Measurements from ENCODE around the gene PCDHB8. TPM values are rescaled to one million over a fixed set of nuclear protein-coding genes. Genes with fewer than 3 reads are reported as not detected.

Gene PCDHB8
- total and polyA plus RNA-seq, 2 donors (not counting 3 experiments of a cell fraction or from before 2014, with no cell fraction given): 0.25 to 0.53 TPM

Other genes with a start within 250 kb of the PCDHB8 start
Only the 30 nearest of the 36 such genes appear.
- 0.90 and 1.00 TPM in 2 replicates for gene PCDHAC2, start 211.3 kb upstream of the PCDHB8 start, total RNA-seq
- 0.97 and 1.2 TPM in 2 replicates for gene PCDHAC2, start 211.3 kb upstream of the PCDHB8 start, polyA plus RNA-seq
- gene PCDHB1, start 126.4 kb upstream of the PCDHB8 start, total RNA-seq: not detected in 2 replicates
- gene PCDHB1, start 126.4 kb upstream of the PCDHB8 start, polyA plus RNA-seq: not detected in 2 replicates
- 0.23 and 0.58 TPM in 2 replicates for gene PCDHB2, start 83.2 kb upstream of the PCDHB8 start, total RNA-seq
- 0.40 and 0.57 TPM in 2 replicates for gene PCDHB2, start 83.2 kb upstream of the PCDHB8 start, polyA plus RNA-seq
- not detected in 2 replicates for gene PCDHB3, start 77.3 kb upstream of the PCDHB8 start, total RNA-seq
- 0.11 and 0.22 TPM in 2 replicates for gene PCDHB3, start 77.3 kb upstream of the PCDHB8 start, polyA plus RNA-seq
- gene PCDHB4, start 56.0 kb upstream of the PCDHB8 start, total RNA-seq: 0.21 TPM in 1 of 2 replicates, not detected in the other
- gene PCDHB4, start 56.0 kb upstream of the PCDHB8 start, polyA plus RNA-seq: 0.10 and 0.11 TPM in 2 replicates
- 0.27 and 0.28 TPM in 2 replicates for gene PCDHB5, start 42.6 kb upstream of the PCDHB8 start, total RNA-seq
- gene PCDHB5, start 42.6 kb upstream of the PCDHB8 start, polyA plus RNA-seq: 0.49 and 0.80 TPM in 2 replicates
- not detected in 2 replicates for gene PCDHB6, start 27.7 kb upstream of the PCDHB8 start, total RNA-seq
- 0.03 and 0.04 TPM in 2 replicates for gene PCDHB6, start 27.7 kb upstream of the PCDHB8 start, polyA plus RNA-seq
- 0.27 and 0.48 TPM in 2 replicates for gene PCDHB7, start 5.1 kb upstream of the PCDHB8 start, total RNA-seq
- 0.54 and 0.57 TPM in 2 replicates for gene PCDHB7, start 5.1 kb upstream of the PCDHB8 start, polyA plus RNA-seq
- 0.12 and 0.22 TPM in 2 replicates for gene PCDHB16, start 4.6 kb downstream of the PCDHB8 start, total RNA-seq
- gene PCDHB16, start 4.6 kb downstream of the PCDHB8 start, polyA plus RNA-seq: 0.18 and 0.33 TPM in 2 replicates
- 0.16 and 0.20 TPM in 2 replicates for gene PCDHB9, start 9.4 kb downstream of the PCDHB8 start, total RNA-seq
- 0.14 and 0.29 TPM in 2 replicates for gene PCDHB9, start 9.4 kb downstream of the PCDHB8 start, polyA plus RNA-seq
- 0.62 and 0.81 TPM in 2 replicates for gene PCDHB10, start 14.6 kb downstream of the PCDHB8 start, total RNA-seq
- 0.51 and 0.68 TPM in 2 replicates for gene PCDHB10, start 14.6 kb downstream of the PCDHB8 start, polyA plus RNA-seq
- 0.16 and 0.18 TPM in 2 replicates for gene PCDHB11, start 21.8 kb downstream of the PCDHB8 start, total RNA-seq
- 0.11 and 0.13 TPM in 2 replicates for gene PCDHB11, start 21.8 kb downstream of the PCDHB8 start, polyA plus RNA-seq
- gene PCDHB12, start 30.9 kb downstream of the PCDHB8 start, total RNA-seq: 0.18 and 0.20 TPM in 2 replicates
- gene PCDHB12, start 30.9 kb downstream of the PCDHB8 start, polyA plus RNA-seq: 0.36 and 0.41 TPM in 2 replicates
- 0.65 and 0.77 TPM in 2 replicates for gene PCDHB13, start 36.1 kb downstream of the PCDHB8 start, total RNA-seq
- gene PCDHB13, start 36.1 kb downstream of the PCDHB8 start, polyA plus RNA-seq: 0.57 and 0.64 TPM in 2 replicates
- gene PCDHB14, start 45.6 kb downstream of the PCDHB8 start, total RNA-seq: 0.55 and 1.0 TPM in 2 replicates
- 0.72 and 0.73 TPM in 2 replicates for gene PCDHB14, start 45.6 kb downstream of the PCDHB8 start, polyA plus RNA-seq
- 0.55 and 0.69 TPM in 2 replicates for gene PCDHB15, start 67.6 kb downstream of the PCDHB8 start, total RNA-seq
- gene PCDHB15, start 67.6 kb downstream of the PCDHB8 start, polyA plus RNA-seq: 0.51 and 0.55 TPM in 2 replicates
- 0.39 and 0.46 TPM in 2 replicates for gene SLC25A2, start 126.3 kb downstream of the PCDHB8 start, total RNA-seq
- gene SLC25A2, start 126.3 kb downstream of the PCDHB8 start, polyA plus RNA-seq: not detected in 2 replicates
- gene TAF7, start 143.0 kb downstream of the PCDHB8 start, total RNA-seq: 55.0 and 62.0 TPM in 2 replicates
- gene TAF7, start 143.0 kb downstream of the PCDHB8 start, polyA plus RNA-seq: 14.2 and 21.8 TPM in 2 replicates
- gene PCDHGA1, start 152.7 kb downstream of the PCDHB8 start, total RNA-seq: 0.22 and 0.30 TPM in 2 replicates
- gene PCDHGA1, start 152.7 kb downstream of the PCDHB8 start, polyA plus RNA-seq: 0.44 and 0.45 TPM in 2 replicates
- 0.58 and 1.2 TPM in 2 replicates for gene PCDHGA2, start 161.0 kb downstream of the PCDHB8 start, total RNA-seq
- gene PCDHGA2, start 161.0 kb downstream of the PCDHB8 start, polyA plus RNA-seq: 1.9 and 2.0 TPM in 2 replicates
- gene PCDHGA3, start 166.0 kb downstream of the PCDHB8 start, total RNA-seq: 1.1 and 1.2 TPM in 2 replicates
- gene PCDHGA3, start 166.0 kb downstream of the PCDHB8 start, polyA plus RNA-seq: 0.88 and 1.2 TPM in 2 replicates
- 0.58 and 0.62 TPM in 2 replicates for gene PCDHGB1, start 172.3 kb downstream of the PCDHB8 start, total RNA-seq
- 0.39 and 0.48 TPM in 2 replicates for gene PCDHGB1, start 172.3 kb downstream of the PCDHB8 start, polyA plus RNA-seq
- gene PCDHGA4, start 177.2 kb downstream of the PCDHB8 start, total RNA-seq: 3.0 TPM in 2 replicates
- 2.4 and 2.6 TPM in 2 replicates for gene PCDHGA4, start 177.2 kb downstream of the PCDHB8 start, polyA plus RNA-seq
- 1.9 and 2.9 TPM in 2 replicates for gene PCDHGB2, start 182.2 kb downstream of the PCDHB8 start, total RNA-seq
- 1.1 TPM in 2 replicates for gene PCDHGB2, start 182.2 kb downstream of the PCDHB8 start, polyA plus RNA-seq
- 0.78 and 0.93 TPM in 2 replicates for gene PCDHGA5, start 186.4 kb downstream of the PCDHB8 start, total RNA-seq
- 0.36 and 0.51 TPM in 2 replicates for gene PCDHGA5, start 186.4 kb downstream of the PCDHB8 start, polyA plus RNA-seq
- 1.7 and 2.0 TPM in 2 replicates for gene PCDHGB3, start 192.5 kb downstream of the PCDHB8 start, total RNA-seq
- 1.4 and 1.8 TPM in 2 replicates for gene PCDHGB3, start 192.5 kb downstream of the PCDHB8 start, polyA plus RNA-seq
- gene PCDHGA6, start 196.1 kb downstream of the PCDHB8 start, total RNA-seq: 2.7 and 2.9 TPM in 2 replicates
- gene PCDHGA6, start 196.1 kb downstream of the PCDHB8 start, polyA plus RNA-seq: 2.6 and 2.7 TPM in 2 replicates
- gene PCDHGA7, start 205.0 kb downstream of the PCDHB8 start, total RNA-seq: 1.5 and 1.8 TPM in 2 replicates
- gene PCDHGA7, start 205.0 kb downstream of the PCDHB8 start, polyA plus RNA-seq: 0.68 and 0.84 TPM in 2 replicates
- 4.4 and 6.5 TPM in 2 replicates for gene PCDHGB4, start 209.9 kb downstream of the PCDHB8 start, total RNA-seq
- gene PCDHGB4, start 209.9 kb downstream of the PCDHB8 start, polyA plus RNA-seq: 6.9 and 8.1 TPM in 2 replicates
- gene PCDHGA8, start 214.8 kb downstream of the PCDHB8 start, total RNA-seq: 0.53 and 0.95 TPM in 2 replicates
- gene PCDHGA8, start 214.8 kb downstream of the PCDHB8 start, polyA plus RNA-seq: 0.43 and 0.44 TPM in 2 replicates